A673 (cell line): Measurements from ENCODE around the gene FAM131C.

Experiments used
- CTCF ChIP-seq: fragments of 300-800, 200-600 bp; sonication (generic); conservative IDR thresholded peaks from 2 replicates; pipeline ENCODE4 v1.5.1; 2017; ENCODE audit warnings: low read depth, mild to moderate bottlenecking, antibody characterized with exemption, low read length, moderate library complexity, mixed read lengths
- EZH2 ChIP-seq: fragments of 200-600 bp; sonication (generic); IDR thresholded peaks from 2 replicates; pipeline ENCODE4 v1.6.1; 2017; ENCODE audit warnings: borderline replicate concordance, low read depth, mild to moderate bottlenecking, mixed read lengths, antibody characterized with exemption, low read length; ENCODE audit not compliant: poor library complexity, severe bottlenecking

- TF ChIP-seq EZH2 (no peak), CTCF (peak; percentile 96)
Observed at GRCh38 chr1:16078925-16079656, 5.6 kb upstream of the FAM131C start.
